ENCODE data around the gene AKAP10.
"Not testable (repeated sequence)": the region's sequence is repeated elsewhere in the genome, so short reads cannot be mapped to it uniquely, and the experiment has no call there.

Gene AKAP10

DNA sequence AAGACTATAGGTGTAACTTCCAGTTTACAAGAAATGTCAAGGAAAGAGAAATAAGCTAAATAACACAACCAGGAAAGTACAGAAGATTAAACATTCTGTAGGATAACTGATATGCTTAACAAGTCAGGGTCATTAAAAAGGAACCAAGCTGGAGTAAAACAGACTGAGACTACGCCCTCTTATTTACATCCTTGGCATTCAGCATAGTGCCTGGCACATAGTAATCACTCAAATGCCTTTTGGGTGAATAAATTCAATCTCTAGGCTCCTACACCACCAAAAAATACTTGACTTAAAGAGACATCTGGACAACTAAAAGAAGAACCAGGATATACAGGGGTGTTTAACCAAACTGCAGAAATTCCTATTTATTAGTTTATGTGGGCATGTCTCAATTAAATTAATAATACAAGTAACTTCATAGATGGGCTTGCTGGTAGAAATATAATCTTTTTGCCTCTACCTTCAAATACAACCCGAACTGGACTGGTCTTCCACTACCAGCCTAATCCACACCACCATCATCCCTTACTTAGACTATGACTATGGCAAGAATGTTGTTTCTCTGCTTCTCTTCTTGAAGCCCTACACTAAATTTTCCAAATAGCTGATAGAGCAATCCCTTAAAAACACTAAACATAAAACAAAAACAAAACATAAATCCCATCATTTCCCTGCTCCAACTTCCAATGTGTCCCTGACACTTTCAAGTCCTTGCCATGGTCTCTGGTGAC is 62.2 kb downstream of the AKAP10 start:
- no peak for DNase-seq (ENCODE audit: low read depth)

GRCh38 chr17:19911033-19911432 is 66.6 kb downstream of the AKAP10 start:
- DNase-seq (ENCODE audit: low read depth) = no peak

GRCh38 chr17:19909139-19909538 is 68.5 kb downstream of the AKAP10 start:
- no peak for DNase-seq (ENCODE audit: low read depth)

DNA sequence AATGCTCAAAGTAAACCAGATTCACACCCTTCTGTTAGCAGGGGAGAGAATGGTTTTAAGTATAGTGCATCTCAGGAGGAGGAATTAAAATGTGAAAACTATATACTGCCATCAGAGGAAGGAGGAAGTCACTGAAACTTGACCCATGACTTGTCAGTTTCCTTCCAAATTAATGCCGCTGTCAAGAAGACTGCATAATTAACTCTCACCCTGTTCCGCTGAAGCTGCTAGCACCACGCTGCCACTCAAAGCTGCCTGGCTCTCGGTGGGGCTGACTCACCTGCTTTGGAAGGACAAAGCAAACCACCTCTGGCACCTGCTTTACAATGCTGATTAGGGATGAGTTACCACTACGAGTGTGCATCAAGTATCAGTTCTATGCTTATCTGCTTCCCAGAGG is 72.1 kb downstream of the AKAP10 start:
- no peak for DNase-seq (ENCODE audit: low read depth)

DNA sequence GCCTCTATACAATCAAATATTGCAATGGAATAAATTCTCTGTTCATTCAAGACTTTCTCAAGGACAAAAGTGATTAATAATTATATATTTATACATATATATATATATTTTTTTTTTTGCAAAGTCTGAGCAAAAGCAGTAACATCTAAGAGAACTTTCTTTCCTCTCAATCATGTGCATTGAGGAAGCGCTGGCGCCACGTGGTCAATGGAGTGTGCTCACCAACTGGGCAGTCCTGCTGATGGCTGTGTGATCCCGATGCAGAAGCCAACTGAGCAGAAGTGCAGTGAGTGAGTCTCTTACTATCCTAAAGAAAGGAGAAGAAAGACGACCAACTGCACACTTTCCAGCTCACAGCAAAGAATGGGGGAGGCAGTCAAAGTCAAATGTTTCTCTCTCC is 72.7 kb downstream of the AKAP10 start:
- no peak for DNase-seq (ENCODE audit: low read depth)

DNA sequence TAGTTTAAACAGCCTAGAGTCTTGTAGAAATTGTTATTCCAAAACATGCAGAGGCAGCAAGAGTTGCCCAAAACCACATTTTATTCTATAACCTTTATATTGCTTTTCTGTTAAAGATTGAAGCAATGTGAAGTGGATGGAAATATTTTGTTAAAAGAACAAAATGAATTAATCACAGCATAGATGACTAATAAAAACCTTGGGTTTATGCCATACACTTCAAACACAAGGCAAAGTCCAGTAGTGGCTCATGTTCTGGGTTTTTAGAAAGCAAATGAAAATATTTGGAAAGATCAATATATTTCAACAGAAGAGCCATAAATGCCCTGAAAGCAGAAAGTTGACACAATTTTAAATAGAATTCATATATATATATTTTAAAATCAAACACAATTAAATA is 73.2 kb downstream of the AKAP10 start:
- DNase-seq (ENCODE audit: low read depth) = no peak

- no peak for DNase-seq (ENCODE audit: low read depth)
Measured at GRCh38 chr17:19900809-19901208, 76.8 kb downstream of the AKAP10 start.

DNA sequence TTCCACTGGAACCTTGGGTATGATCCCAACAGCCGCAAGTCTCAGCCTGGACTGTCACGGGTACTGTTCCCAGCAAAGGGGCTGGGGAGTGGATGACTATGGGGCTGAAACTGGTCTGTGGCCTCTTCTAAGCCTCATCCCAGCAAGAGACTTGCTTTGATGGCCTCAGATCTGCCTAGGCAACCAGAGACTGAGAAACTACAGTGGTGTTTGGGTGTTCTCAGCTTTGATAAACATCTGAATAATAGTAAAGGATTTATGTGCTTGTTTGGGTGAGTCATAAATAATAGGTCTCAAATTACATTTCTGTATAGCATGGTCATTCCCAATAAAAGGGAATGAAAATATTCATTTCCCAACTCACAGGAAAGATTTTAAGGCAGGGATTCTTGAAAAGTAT is 79.7 kb downstream of the AKAP10 start:
- DNase-seq (ENCODE audit: low read depth) = no peak

GRCh38 chr17:19897090-19897837 is 80.4 kb downstream of the AKAP10 start:
- no peak for DNase-seq (ENCODE audit: low read depth)

GRCh38 chr17:19896679-19897078 is 80.9 kb downstream of the AKAP10 start:
- DNase-seq (ENCODE audit: low read depth) = no peak

DNA sequence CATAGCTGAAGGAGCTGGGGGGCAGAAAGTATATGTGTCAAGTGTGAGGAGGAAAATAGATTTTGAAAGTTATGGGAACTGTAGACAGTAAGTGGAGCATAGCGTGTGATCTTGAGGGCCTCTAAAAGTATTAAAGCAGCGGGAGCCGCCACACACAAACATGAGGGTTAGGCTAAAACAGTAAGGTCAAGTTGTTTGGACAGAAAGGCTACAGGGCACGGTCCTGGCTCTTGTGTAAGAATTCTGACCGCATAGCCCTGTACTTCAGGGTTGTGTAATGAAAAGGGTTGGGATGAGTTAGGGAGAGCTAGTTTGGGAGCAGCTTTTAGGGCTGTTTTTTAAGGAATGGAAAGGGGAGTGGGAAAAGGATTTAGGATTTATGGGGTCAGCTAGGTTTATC is 87.1 kb downstream of the AKAP10 start:
- DNase-seq (ENCODE audit: low read depth) = not testable (repeated sequence)

DNA sequence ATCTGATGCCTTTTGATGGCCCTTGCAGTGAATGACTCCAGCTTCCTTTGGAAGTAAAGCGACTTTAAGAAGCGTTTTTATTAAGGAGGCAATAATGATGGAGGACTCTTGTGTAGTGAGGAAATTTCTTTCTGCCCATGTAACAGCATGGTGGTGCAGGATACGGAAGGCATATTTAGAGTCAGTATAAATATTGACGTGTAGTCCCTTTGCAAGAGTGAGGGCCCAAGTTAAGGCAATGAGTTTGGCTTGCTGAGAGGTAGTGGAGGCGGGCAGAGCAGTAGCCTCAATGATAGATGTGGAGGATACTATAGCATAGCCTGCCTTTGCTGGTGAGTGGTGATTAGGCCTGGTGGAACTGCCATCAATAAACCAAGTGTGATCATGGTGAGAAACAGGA is 87.6 kb downstream of the AKAP10 start:
- DNase-seq (ENCODE audit: low read depth) = not testable (repeated sequence)

GRCh38 chr17:19886116-19886515 is 91.5 kb downstream of the AKAP10 start:
- DNase-seq (ENCODE audit: low read depth) = no peak

GRCh38 chr17:19883537-19884215 is 94.0 kb downstream of the AKAP10 start:
- DNase-seq (ENCODE audit: low read depth) = no peak

GRCh38 chr17:19880393-19880792 is 97.2 kb downstream of the AKAP10 start:
- DNase-seq (ENCODE audit: low read depth) = no peak

DNA sequence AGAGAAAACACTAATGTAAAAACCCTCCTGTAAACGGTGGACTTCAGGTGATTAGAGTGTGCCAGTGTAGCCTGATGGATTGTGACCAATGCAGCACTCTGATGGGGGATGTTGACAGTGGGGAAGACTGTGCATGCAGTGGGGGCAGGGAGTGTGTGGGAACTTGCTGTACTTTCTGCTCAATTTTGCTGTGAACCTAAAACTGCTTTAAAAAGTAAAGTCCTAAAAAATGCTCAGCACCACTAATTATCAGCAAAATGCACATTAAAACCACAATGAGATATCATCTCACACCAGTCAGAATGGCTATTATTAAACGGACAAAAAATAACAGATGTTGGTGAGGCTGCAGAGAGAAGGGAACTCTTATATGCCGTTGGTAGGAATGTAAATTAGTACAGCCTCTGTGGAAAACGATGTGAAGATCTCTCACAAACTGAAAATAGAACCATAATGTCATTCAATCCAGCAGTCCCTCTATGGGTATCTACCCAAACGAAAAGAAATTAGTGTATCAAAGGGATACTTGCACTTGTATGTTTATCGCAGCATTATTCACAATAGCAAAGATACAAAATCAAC is 100.2 kb downstream of the AKAP10 start:
- no peak for DNase-seq (ENCODE audit: low read depth)

DNA sequence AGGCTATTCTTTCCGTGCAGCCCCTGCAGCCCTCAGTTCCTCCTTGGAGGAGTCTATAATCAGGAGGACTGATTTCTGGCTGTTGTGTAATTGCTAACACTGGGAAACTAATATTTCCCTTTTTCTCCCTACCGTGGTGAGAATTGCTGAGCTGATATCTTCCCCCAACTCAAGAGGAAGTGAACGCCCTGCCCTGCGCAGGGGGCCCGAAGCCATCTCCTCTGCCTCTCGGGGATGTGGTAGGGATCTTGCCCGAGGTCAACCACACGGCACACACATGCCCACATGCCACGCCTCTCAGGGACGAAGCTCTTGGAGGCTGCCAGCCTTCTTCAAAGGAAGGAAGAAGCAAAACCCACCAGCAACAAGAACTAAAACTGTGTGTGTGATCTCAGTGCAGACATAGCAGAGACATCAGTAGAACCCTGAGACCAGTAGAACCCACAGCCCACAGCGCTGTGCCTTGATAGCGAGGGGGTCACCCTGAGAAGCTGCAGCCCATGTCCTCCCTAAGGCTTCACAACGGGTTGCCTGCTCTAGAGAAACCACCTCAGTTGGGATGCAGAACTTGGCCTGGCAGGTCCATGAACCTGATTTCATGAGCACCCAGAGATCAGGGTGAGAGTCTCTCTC is 101.0 kb downstream of the AKAP10 start:
- DNase-seq (ENCODE audit: low read depth) = peak; percentile 8

DNA sequence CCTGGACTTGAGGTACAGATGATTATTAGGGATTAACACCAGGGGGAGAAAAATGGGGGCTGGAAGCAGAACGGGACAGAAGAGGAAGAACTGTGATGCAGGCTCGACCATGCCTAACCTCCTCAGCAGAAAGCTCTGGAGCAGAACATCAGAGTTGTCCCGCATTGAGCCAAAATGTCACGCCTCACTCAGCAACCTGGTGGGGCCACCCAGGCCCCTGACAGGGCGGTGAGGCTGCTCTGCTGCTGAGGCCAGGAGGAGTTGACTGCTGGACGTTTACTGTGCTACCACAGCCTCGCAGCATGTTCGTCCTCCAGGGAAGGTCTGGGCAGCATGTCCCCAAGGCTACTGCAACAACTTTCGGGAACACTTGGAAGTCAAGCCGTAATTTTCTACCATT is 103.4 kb downstream of the AKAP10 start:
- no peak for DNase-seq (ENCODE audit: low read depth)

DNA sequence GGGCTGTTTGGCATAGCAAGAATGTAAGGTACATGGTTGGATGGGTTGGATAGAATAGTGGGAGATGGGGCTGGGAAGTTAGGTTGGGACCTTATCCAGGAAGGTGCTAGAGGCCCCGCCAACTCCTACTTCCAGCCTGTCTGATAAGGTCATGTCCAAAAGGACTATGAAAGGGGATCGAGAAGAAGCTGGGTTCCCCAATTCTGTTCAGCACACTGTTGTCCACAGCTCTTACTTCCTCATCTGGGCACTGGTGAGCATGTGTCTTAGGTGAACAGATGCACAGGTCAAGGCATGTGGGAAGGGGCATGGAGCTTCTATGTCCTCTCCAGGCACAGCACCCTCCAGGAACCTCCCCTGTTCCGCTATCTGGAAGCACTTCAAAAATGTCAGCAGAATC is 104.3 kb downstream of the AKAP10 start:
- DNase-seq (ENCODE audit: low read depth) = no peak

GRCh38 chr17:19868079-19868395 is 109.6 kb downstream of the AKAP10 start:
- DNase-seq (ENCODE audit: low read depth) = no peak

DNA sequence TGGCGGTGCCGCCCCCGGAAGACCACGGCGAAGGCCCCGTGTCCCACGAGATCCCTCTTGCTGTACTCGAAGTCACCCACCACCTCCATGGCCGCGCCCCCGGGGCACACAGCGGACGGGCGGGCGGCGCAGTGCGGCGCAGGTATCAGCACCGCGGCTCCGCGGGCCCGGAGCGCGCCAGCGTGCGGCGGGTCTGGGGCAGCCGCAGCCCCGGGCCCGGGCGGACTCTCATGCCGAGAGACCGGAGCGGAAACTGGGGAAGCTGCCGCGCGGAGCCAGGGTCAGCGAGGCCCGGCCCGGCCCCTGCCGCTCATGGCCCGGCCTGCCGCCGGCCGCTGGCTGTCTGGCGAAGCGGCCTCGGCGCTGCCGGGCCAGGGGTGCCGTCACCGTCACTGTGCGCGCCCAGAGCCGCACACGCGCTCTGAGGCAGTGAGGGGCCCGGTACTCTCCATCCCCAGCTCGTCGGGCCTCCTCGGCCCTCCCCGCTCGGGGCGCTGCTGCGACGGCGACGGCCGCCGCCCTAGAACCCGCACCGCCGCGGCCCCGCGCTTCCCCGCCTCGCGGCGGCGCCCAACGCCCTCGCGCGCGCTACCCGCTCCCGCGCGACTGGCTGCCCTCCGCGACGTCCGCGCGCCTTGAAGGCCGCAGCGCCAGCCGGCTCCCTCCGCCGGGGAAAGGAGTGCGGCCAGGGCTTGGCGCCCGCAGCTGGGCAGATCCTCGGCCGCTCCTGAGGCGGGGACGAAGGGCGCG is 110.1 kb downstream of the AKAP10 start, which contains the start of gene ULK2:
Gene ULK2, minus strand, starts transcription at position 608 of the 750 bp plus-strand sequence. Its CDS starts 519 bp downstream, at position 89.
- DNase-seq (ENCODE audit: low read depth) = peak; percentile 12

DNA sequence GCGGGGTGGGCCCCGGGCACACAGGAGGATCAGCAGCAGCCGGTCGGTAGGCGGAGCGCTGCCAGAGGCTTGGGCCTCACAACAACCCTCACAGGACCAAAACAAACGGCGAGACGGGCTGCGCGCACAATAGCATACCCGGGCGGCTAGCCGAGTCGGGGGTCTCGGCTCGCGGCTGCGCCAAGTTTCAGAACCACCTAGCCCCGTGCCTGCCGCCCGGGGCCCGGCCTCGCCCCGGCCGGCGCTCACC is 110.6 kb downstream of the AKAP10 start:
- DNase-seq (ENCODE audit: low read depth) = peak; percentile 12

Measured in T-helper 22 cell (primary cell).